HG03095 (cell line): Measurements from ENCODE around the gene SKIC8.

ENCODE experiments used
- ATAC-seq: cut with Tn5 transposase; IDR thresholded peaks from one replicate; pipeline ENCODE4 v1.9.1; 2021; ENCODE audit warnings: moderate library complexity; ENCODE audit not compliant: unreplicated experiment

SKIC8 gene

GRCh38 chr15:78292219-78292618, 7.2 kb downstream of the SKIC8 start:
- no peak for ATAC-seq

GRCh38 chr15:78291698-78292097, 7.7 kb downstream of the SKIC8 start:
- no peak for ATAC-seq

- ATAC-seq: no peak
Observed at GRCh38 chr15:78291052-78291451, 8.4 kb downstream of the SKIC8 start.

GRCh38 chr15:78290222-78290621, 9.2 kb downstream of the SKIC8 start:
- ATAC-seq: no peak

- ATAC-seq: no peak
Observed at GRCh38 chr15:78284758-78285157, 14.7 kb downstream of the SKIC8 start.

- no peak for ATAC-seq
Observed at GRCh38 chr15:78282324-78282723, 17.1 kb downstream of the SKIC8 start.

- no peak for ATAC-seq
Observed at GRCh38 chr15:78280319-78281072, 18.9 kb downstream of the SKIC8 start.

GRCh38 chr15:78276064-78276943, 23.1 kb downstream of the SKIC8 start:
- ATAC-seq: no peak

GRCh38 chr15:78274994-78275393, 24.4 kb downstream of the SKIC8 start:
- no peak for ATAC-seq

- ATAC-seq: no peak
Observed at GRCh38 chr15:78272776-78273175, 26.6 kb downstream of the SKIC8 start.

GRCh38 chr15:78272316-78272715, 27.1 kb downstream of the SKIC8 start:
- ATAC-seq: no peak

GRCh38 chr15:78266806-78267205, 32.6 kb downstream of the SKIC8 start:
- no peak for ATAC-seq

- no peak for ATAC-seq
Observed at GRCh38 chr15:78266229-78266628, 33.2 kb downstream of the SKIC8 start.

- ATAC-seq: no peak
Observed at GRCh38 chr15:78265752-78266224, 33.6 kb downstream of the SKIC8 start.

- no peak for ATAC-seq
Observed at GRCh38 chr15:78265137-78265460, 34.3 kb downstream of the SKIC8 start.

- ATAC-seq: no peak
Observed at GRCh38 chr15:78264304-78265136, 34.9 kb downstream of the SKIC8 start, which contains the start of gene DNAJA4. Gene DNAJA4 (plus strand): TSS chr15:78264562. CDS start chr15:78264764, 202 bp downstream.

GRCh38 chr15:78263907-78264303, 35.5 kb downstream of the SKIC8 start:
- no peak for ATAC-seq

- ATAC-seq: no peak
Observed at GRCh38 chr15:78263351-78263781, 36.0 kb downstream of the SKIC8 start.

- ATAC-seq: no peak
Observed at GRCh38 chr15:78261062-78261461, 38.3 kb downstream of the SKIC8 start.

- ATAC-seq: no peak
Observed at GRCh38 chr15:78260489-78260888, 38.9 kb downstream of the SKIC8 start.

- ATAC-seq: no peak
Observed at GRCh38 chr15:78259232-78259631, 40.2 kb downstream of the SKIC8 start.
